Stimulated activated naive CD8-positive, alpha-beta T cell treated with anti-CD3 and anti-CD28 coated beads, Interleukin-15, Interleukin-2, amounts not matched to agents 100 ng/mL and 50 ng/mL, for 24 hours (primary cell): ENCODE measurements around the gene TEX55.
"Not testable (repeated sequence)": the region's sequence is repeated elsewhere in the genome, so short reads cannot be mapped to it uniquely, and the experiment has no call there.

Experiments
- H3K27ac Mint-ChIP-seq: one replicate; pipeline ENCODE4 v1.8.0; 2021; ENCODE audit warnings: mild to moderate bottlenecking, mixed read lengths
- H3K27me3 Mint-ChIP-seq: one replicate; pipeline ENCODE4 v1.8.0; 2021; ENCODE audit warnings: mixed read lengths
- H3K36me3 Mint-ChIP-seq: one replicate; pipeline ENCODE4 v1.8.0; 2021; ENCODE audit warnings: low read depth, mixed read lengths
- H3K4me1 Mint-ChIP-seq: one replicate; pipeline ENCODE4 v1.8.0; 2021; ENCODE audit warnings: low read depth, mixed read lengths
- H3K4me3 Mint-ChIP-seq: one replicate; pipeline ENCODE4 v1.8.0; 2021; ENCODE audit warnings: mild to moderate bottlenecking, mixed read lengths
- H3K9me3 Mint-ChIP-seq: one replicate; pipeline ENCODE4 v1.8.0; 2021; ENCODE audit warnings: mixed read lengths

TEX55 gene

DNA sequence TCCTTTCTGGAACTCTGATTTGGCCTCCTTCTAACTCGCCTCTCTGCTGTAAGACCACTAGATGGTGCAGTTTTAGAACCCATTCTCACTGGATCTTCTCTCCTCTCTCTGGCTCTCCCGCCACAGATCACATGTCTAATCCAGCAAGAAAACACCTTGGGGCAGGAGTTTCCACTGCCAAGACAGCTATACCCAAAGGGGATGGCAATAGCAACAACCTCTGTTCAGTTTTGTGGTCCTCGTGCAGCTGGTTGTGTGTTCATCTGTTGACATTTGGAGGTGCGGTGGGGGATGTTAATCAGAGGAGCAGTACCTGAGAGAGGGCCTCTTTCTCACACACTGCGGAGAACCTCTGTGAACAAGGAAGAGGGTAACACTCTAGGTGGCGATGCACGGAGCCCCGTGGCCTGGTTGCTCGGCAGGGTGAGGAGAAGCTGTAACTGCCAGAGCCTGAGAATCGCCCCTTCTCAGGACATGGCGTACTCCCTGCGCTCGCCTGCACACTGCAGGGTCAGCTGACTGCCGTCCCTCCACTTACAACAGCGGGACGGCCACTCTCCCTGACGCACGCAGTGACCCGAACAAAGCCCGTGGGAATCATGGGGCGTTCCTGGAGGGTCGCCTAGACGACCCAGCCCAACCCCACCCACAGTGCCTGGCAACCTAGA is at the start of gene TEX55:
Gene TEX55, plus strand, starts transcription at position 666 of the 668 bp plus-strand sequence. CDS start 25 bp downstream, outside the sequence.
- no peaks in the 10 kb centered on the region for H3K27me3 Mint-ChIP-seq
- H3K36me3 Mint-ChIP-seq: no peaks in the 10 kb centered on the region
- H3K27ac Mint-ChIP-seq: no peak within 1 kb of the TSS
- H3K9me3 Mint-ChIP-seq: no peaks in the 10 kb centered on the region
- no peaks in the 10 kb centered on the region for H3K4me1 Mint-ChIP-seq
- no peak within 1 kb of the TSS for H3K4me3 Mint-ChIP-seq

DNA sequence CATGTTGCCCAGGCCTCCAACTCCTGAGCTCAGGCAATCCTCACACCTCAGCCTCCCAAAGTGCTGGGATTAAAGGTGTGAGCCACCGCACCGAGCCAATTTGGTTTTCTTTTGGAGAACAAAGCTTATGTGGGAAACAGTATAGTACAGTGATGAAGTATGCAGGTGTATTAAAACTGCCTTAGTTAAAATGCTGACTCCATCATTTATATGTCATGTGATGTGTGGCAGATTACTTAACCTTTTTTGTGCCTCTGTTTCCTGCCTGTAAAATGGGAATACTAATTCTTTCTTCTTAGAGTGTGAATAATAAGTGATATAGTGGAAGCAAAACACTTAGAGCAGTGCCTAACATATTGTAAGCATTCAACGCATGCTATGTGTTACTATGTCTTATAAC is 48.0 kb upstream of the TEX55 start:
- H3K27me3 Mint-ChIP-seq: peaks cover 6% of the 10 kb centered on the region
- no peaks in the 10 kb centered on the region for H3K36me3 Mint-ChIP-seq
- no peaks in the 10 kb centered on the region for H3K4me1 Mint-ChIP-seq
- H3K4me3 Mint-ChIP-seq: no peak overlapping the region
- H3K27ac Mint-ChIP-seq: no peak overlapping the region
- no peaks in the 10 kb centered on the region for H3K9me3 Mint-ChIP-seq

DNA sequence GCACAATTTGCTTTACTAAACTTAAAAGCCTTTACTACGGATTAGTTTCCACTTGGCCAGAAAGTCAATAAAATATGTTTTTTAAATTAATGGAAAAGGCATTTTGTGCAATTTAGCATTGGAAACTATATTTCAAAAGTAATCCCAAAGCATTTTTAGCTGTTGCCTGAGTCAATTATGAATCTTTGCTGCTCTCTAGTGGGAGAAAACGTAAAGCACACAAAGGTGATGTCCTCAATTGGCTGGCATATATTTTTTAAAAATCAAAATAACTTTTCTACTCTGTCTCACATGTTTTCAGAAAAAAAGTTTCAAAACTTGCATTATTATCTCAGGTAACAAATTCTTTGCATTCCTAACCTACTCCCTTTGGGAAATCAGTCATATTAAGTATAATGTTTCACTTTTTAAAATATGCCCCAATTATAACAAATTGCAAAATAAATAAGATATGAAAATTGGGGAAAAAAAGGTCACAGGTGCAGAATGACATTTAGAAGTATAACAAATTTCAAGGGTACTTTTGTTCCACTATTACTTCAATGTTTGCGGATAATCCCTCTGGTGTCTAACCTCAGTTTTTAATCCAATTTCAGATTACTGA is 47.2 kb upstream of the TEX55 start:
- Mint-ChIP-seq H3K27ac (no peak overlapping the region), H3K9me3 (no peaks in the 10 kb centered on the region), H3K4me3 (no peak overlapping the region), H3K4me1 (no peaks in the 10 kb centered on the region), H3K27me3 (peaks cover 6% of the 10 kb centered on the region), H3K36me3 (no peaks in the 10 kb centered on the region)

DNA sequence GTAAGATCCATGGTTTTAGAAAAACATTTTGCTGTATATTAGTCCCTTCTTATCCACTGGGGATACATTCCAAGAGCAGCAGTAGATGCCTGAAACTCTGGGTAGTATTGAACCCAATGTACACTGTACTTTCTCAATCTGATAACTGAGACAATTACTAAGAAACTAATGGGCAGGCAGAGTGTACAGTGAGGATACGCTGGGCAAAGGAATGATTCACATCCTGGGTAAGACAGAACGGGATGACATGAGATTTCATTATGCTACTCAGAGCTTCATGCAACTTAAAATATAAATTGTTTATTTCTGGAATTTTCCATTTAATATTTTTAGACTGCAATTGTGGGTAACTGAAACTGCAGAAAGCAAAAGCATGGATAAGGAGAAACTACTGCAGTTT is 46.2 kb upstream of the TEX55 start:
- no peaks in the 10 kb centered on the region for H3K4me1 Mint-ChIP-seq
- H3K27ac Mint-ChIP-seq: no peak overlapping the region
- H3K9me3 Mint-ChIP-seq: no peaks in the 10 kb centered on the region
- H3K27me3 Mint-ChIP-seq: peaks cover 6% of the 10 kb centered on the region
- H3K4me3 Mint-ChIP-seq: no peak overlapping the region
- no peaks in the 10 kb centered on the region for H3K36me3 Mint-ChIP-seq

DNA sequence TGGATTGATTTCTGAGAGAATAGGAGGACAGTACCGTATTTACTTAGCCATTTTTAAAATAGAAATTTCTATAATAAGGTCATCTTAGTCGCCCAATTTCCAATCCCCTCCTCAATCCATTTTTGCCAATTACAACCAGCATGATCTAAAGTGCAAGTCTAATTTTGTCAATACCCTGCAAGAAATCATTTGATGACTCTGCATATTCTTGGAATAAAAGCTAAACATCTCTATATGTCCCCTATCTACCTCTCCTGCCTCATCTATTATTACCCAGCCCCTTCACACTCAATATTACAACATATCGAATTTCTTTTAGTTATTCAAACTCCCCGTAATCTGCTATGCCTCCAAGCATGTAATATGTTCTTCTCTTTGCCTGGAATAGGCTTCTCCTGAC is 41.9 kb upstream of the TEX55 start:
- H3K9me3 Mint-ChIP-seq: no peaks in the 10 kb centered on the region
- no peaks in the 10 kb centered on the region for H3K4me1 Mint-ChIP-seq
- peaks cover 6% of the 10 kb centered on the region for H3K27me3 Mint-ChIP-seq
- no peak overlapping the region for H3K4me3 Mint-ChIP-seq
- H3K27ac Mint-ChIP-seq: no peak overlapping the region
- no peaks in the 10 kb centered on the region for H3K36me3 Mint-ChIP-seq

DNA sequence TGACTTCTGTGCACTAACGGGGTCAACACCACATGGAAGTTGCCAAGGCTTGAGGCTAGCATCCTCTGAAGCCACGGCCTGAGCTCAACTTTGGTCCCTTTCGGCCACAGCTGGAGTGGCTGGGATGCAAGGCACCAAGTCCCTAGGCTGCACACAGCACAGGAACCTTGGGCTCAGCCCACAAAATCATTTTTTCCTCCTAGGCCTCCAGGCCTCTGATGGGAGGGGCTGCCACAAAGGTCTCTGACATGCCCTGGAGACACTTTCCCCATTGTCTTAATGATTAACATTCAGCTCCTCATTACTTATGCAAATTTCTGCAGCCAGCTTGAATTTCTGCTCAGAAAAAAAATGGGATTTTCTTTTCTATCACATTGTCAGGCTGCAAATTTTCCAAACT is 27.6 kb upstream of the TEX55 start:
- not testable (repeated sequence) for H3K4me1 Mint-ChIP-seq
- H3K27me3 Mint-ChIP-seq: peaks cover 13% of the 10 kb centered on the region

DNA sequence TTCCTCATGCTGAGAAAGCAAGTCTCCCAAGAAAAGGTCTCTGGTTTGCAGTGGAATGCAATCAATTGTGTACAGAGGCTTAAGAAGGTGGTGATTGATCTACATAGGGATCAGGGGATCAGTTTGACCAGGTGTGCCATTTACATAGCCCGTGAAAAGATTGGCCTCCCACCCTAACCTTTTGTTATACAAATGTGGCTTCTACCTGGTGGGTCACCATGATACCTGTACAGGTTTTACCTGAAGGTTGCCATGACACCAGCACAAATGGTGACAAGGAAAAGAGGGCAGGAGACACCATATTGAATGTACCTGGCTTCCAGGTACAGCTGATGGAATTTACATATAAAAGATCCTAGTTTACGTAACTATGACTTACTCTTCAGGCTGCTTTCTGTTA is 25.5 kb upstream of the TEX55 start:
- Mint-ChIP-seq H3K4me3 (no peak overlapping the region), H3K27me3 (peaks cover 18% of the 10 kb centered on the region), H3K36me3 (peaks cover 7% of the 10 kb centered on the region), H3K27ac (no peak overlapping the region), H3K4me1 (no peaks in the 10 kb centered on the region), H3K9me3 (peaks cover 4% of the 10 kb centered on the region)

More for the DNA sequence above, 27.6 kb upstream of the TEX55 start:
- not testable (repeated sequence) for H3K27ac Mint-ChIP-seq, H3K4me3 Mint-ChIP-seq, H3K36me3 Mint-ChIP-seq
- peaks cover 10% of the 10 kb centered on the region for H3K9me3 Mint-ChIP-seq

DNA sequence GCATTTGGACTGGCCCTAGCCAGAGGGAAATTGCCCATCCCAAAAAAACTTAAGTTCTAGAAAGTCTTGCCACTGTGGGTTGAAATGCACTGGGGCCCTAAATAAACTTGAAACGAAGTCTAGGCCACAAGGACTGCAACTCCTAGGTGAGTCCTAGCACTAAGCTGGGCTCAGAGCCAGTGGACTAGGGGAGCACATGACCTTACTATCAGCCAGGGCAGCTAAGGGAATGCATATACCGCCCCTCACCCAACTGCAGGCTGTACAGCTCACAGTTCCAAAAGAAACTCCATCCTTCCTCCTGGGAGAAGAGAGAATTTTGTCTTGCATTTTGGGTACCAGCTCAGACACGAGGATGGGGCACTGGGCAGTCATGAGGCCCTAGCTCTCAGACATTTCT is 23.6 kb upstream of the TEX55 start:
- Mint-ChIP-seq H3K36me3 (peaks cover 7% of the 10 kb centered on the region), H3K27me3 (peaks cover 16% of the 10 kb centered on the region), H3K9me3 (no peaks in the 10 kb centered on the region), H3K4me3 (no peak overlapping the region), H3K4me1 (no peaks in the 10 kb centered on the region), H3K27ac (no peak overlapping the region)

DNA sequence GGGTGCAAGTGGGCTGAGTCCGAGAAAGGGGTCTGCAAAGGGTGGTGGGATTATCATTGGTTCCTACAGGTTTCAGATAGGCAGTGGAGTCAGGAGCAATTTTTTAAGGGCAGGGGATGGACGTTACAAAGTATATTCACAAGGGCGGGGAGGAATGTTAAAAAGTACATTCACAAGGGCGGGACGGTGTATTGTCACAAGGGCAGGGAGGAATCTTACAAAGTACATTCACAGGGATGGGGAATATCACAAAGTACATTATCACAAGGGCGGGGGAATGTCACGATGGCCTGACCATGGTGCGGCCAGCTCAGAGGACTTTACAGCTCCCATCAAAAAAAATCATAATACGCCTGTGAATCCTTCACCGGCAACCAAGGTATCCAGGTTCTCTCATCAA is 20.6 kb upstream of the TEX55 start:
- no peak overlapping the region for H3K4me3 Mint-ChIP-seq
- H3K27me3 Mint-ChIP-seq: peaks cover 13% of the 10 kb centered on the region
- H3K36me3 Mint-ChIP-seq: no peaks in the 10 kb centered on the region
- H3K27ac Mint-ChIP-seq: no peak overlapping the region
- no peaks in the 10 kb centered on the region for H3K4me1 Mint-ChIP-seq
- no peaks in the 10 kb centered on the region for H3K9me3 Mint-ChIP-seq

DNA sequence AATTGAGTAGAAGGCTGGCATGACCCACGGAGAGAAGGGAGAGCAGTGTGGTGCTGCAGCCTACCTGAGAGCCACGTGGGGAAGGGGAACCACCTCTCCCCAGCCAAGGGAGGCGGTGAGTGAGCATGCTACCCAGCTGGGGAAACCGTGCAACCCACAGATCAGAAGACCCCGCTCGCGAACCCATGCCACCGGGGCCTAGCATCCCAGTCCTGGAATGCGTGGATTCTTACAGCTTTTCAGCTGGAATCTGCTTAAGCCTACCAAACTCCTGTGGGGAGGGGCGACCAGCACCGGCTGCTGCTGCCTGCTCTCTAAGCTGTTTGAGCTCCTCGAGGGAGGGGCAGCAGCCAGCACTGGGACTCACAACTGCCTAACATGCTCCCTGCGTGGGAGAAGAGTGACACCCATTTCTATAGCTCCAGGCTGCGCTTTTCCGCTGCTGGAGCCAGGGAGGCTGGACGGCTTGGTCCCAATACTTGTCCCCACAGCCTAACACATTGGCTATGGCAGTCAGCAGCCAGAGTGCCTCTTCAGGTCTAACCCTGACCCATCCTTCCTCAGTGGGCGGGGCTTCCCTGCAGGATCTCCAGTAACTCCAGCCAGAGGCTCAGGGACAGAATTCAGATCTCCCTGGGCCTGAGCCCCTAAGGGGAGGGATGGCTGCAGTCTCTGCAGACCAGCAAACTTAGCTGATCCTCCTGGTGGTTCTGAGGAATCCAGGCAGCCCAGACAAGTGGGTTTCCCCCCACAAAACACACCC is 20.0 kb upstream of the TEX55 start:
- peaks cover 13% of the 10 kb centered on the region for H3K27me3 Mint-ChIP-seq
- no peaks in the 10 kb centered on the region for H3K36me3 Mint-ChIP-seq
- H3K9me3 Mint-ChIP-seq: no peaks in the 10 kb centered on the region
- no peak overlapping the region for H3K27ac Mint-ChIP-seq
- H3K4me3 Mint-ChIP-seq: no peak overlapping the region
- H3K4me1 Mint-ChIP-seq: no peaks in the 10 kb centered on the region

DNA sequence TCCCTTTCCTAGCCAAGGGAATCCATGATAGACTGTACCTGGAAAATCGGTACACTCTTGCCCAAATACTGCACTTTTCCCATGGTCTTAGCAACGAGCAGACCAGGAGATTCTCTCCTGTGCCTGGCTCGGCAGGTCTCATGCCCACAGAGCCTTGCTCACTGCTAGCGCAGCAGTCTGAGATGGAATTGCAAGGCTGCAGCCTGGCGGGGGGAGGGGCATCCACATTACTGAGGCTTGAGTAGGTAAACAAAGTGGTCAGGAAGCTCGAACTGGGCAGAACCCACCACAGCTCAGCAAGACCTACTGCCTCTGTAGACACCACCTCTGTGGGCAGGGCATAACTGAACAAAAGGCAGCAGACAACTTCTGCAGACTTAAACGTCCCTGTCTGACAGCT is 15.7 kb upstream of the TEX55 start:
- H3K4me1 Mint-ChIP-seq, H3K9me3 Mint-ChIP-seq, H3K4me3 Mint-ChIP-seq, H3K27me3 Mint-ChIP-seq, H3K36me3 Mint-ChIP-seq, H3K27ac Mint-ChIP-seq: not testable (repeated sequence)

DNA sequence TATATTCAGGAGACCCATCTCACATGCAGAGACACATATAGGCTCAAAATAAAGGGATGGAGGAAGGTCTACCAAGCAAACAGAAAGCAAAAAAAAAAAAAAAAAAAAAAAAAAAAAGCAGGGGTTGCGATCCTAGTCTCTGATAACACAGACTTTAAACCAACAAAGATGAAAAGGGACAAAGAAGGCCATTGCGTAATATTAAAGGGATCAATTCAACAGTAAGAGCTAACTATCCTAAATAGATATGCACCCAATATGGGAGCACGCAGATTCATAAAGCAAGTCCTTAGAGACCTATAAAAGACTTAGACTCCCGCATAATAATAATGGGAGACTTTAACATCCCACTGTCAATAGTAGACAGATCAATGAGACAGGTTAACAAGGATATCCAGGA is 13.7 kb upstream of the TEX55 start:
- not testable (repeated sequence) for H3K27ac Mint-ChIP-seq, H3K9me3 Mint-ChIP-seq, H3K36me3 Mint-ChIP-seq, H3K27me3 Mint-ChIP-seq, H3K4me3 Mint-ChIP-seq, H3K4me1 Mint-ChIP-seq

DNA sequence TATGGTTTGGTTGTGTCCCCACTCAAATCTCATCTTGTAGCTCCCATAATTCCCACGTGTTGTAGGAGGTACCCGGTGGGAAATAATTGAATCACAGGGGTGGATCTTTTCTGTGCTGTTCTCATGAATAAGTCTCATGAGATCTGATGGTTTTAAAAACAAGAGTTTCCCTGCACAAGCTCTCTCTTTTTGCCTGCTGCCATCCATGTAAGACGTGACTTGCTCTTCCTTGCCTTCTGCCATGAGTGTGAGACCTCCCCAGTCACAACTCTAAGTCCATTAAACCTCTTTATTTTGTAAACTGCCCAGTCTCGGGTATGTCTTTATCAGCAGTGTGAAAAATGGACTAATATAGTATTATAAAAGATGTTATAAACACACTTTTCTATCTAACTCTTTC is 6.6 kb upstream of the TEX55 start:
- H3K4me3 Mint-ChIP-seq, H3K27me3 Mint-ChIP-seq, H3K27ac Mint-ChIP-seq, H3K9me3 Mint-ChIP-seq, H3K4me1 Mint-ChIP-seq, H3K36me3 Mint-ChIP-seq: not testable (repeated sequence)

DNA sequence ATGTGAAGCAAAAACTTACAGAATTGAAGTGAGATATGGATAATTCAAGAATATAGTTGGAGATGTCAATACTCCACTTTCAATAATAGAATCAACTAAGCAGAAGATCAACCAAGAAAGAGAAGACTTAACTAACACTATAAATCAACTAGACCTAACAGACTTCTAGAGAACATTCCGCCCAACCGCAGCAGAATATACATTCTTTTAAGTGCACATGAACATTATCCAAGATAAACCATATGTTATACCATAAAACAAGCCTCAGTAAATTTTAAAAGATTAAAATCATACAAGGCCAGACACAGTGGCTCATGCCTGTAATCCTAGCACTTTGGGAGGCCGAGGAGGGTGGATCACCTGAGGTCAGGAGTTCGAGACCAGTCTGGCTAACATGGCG is 5.5 kb upstream of the TEX55 start:
- Mint-ChIP-seq H3K9me3 (no peaks in the 10 kb centered on the region), H3K4me3 (no peak overlapping the region), H3K27me3 (no peaks in the 10 kb centered on the region), H3K4me1 (no peaks in the 10 kb centered on the region), H3K36me3 (no peaks in the 10 kb centered on the region), H3K27ac (no peak overlapping the region)

DNA sequence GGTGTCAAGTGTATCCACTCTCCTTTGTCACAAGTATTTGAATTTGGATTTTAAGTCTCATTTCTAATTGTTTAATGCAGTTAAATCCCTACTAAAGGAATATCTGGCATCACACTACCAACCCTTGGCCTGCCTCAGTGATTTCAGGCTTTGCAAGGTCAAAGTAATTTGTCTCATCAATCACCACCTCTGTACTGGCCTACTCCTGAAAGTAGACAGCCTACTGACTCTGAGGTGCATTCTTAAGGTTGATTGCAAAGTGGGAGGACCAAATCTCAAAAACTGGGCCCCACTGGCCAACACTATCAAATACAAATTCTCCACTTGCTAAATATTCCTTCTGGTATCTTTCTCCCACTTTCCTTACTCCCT is 851 bp upstream of the TEX55 start:
- Mint-ChIP-seq H3K27me3 (no peaks in the 10 kb centered on the region), H3K27ac (no peak overlapping the region)

More for the DNA sequence above, 851 bp upstream of the TEX55 start:
- Mint-ChIP-seq H3K4me1 (no peaks in the 10 kb centered on the region), H3K4me3 (no peak overlapping the region), H3K36me3 (no peaks in the 10 kb centered on the region), H3K9me3 (no peaks in the 10 kb centered on the region)
